WTC11 (cell line): ENCODE data around the gene PRAMEF11. TPM values are rescaled to one million over a fixed set of nuclear protein-coding genes. Genes with fewer than 3 reads are reported as not detected.
A peak's percentile ranks its signal among the peaks of the same experiment; 100 is the strongest.
"Not testable (repeated sequence)": the region's sequence is repeated elsewhere in the genome, so short reads cannot be mapped to it uniquely, and the experiment has no call there.

Source experiments
- ATAC-seq: fragments of 200-7000 bp; cut with Tn5 transposase; 2 replicates; pipeline ENCODE4 v1.10.0; 2021; ENCODE audit warnings: mild to moderate bottlenecking, moderate library complexity
- CTCF ChIA-PET: fragments of 300-600 bp; sonication (Branson Sonifier 250); formaldehyde crosslinking; loops from one replicate; lab custom pipeline; 2021; ENCODE audit warnings: antibody characterized with exemption; lab: Charles Lee
- POLR2A ChIA-PET: fragments of 350-600 bp; sonication (Branson Sonifier 250); formaldehyde crosslinking; loops from one replicate; lab custom pipeline; 2021; ENCODE audit warnings: antibody characterized with exemption; lab: Charles Lee
- DNase-seq: peaks from one replicate; pipeline ENCODE4 v3.0.0; 2021; ENCODE audit warnings: low spot score
- H3K27ac Mint-ChIP-seq: 2 replicates; pipeline ENCODE4 v1.8.0; 2021; ENCODE audit warnings: mixed read lengths
- H3K27me3 Mint-ChIP-seq: 2 replicates; pipeline ENCODE4 v1.8.0; 2021; ENCODE audit warnings: low read depth, mild to moderate bottlenecking, moderate library complexity, mixed read lengths
- H3K36me3 Mint-ChIP-seq: 2 replicates; pipeline ENCODE4 v1.8.0; 2021; ENCODE audit warnings: mixed read lengths
- H3K4me1 Mint-ChIP-seq: 2 replicates; pipeline ENCODE4 v1.8.0; 2022; ENCODE audit warnings: mixed read lengths
- H3K4me3 Mint-ChIP-seq: 2 replicates; pipeline ENCODE4 v1.8.0; 2021; ENCODE audit warnings: mild to moderate bottlenecking, moderate library complexity, mixed read lengths
- H3K9me3 Mint-ChIP-seq: 2 replicates; pipeline ENCODE4 v1.8.0; 2021; ENCODE audit warnings: mixed read lengths
- JAZF1 ChIP-seq: fragments of 250-450 bp; sonication (Bioruptor Pico); IDR thresholded peaks from 2 replicates; pipeline ENCODE4 v1.9.0; 2021; ENCODE audit warnings: moderate library complexity, mild to moderate bottlenecking, inconsistent platforms
- ZNF219 ChIP-seq: sonication (generic); formaldehyde crosslinking; IDR thresholded peaks from 2 replicates; pipeline ENCODE4 v1.8.0; 2023; ENCODE audit warnings: missing genetic modification reagents, mild to moderate bottlenecking, borderline replicate concordance
- total RNA-seq: library from RNA; stranded (reverse); gene quantifications from 3 replicates; pipeline ENCODE4 v1.2.3, GENCODE V29; 2021
- TF ChIP-seq, protein P1 (sequence below): sonication (generic); formaldehyde crosslinking; IDR thresholded peaks from 2 replicates; pipeline ENCODE4 v1.8.0; 2022; ENCODE audit warnings: missing genetic modification reagents
- TF ChIP-seq, protein P2 (sequence below): sonication (generic); formaldehyde crosslinking; IDR thresholded peaks from 2 replicates; pipeline ENCODE4 v1.8.1; 2022; ENCODE audit warnings: missing genetic modification reagents, borderline replicate concordance
- TF ChIP-seq, protein P3 (sequence below): sonication (generic); formaldehyde crosslinking; IDR thresholded peaks from 2 replicates; pipeline ENCODE4 v1.8.0; 2022; ENCODE audit warnings: mild to moderate bottlenecking, missing genetic modification reagents
- TF ChIP-seq, protein P4 (sequence below): fragments of 250-450 bp; sonication (Bioruptor Pico); IDR thresholded peaks from 2 replicates; pipeline ENCODE4 v1.9.0; 2021; ENCODE audit warnings: moderate library complexity, mild to moderate bottlenecking, inconsistent platforms, borderline replicate concordance
- TF ChIP-seq, protein P5 (sequence below): sonication (generic); formaldehyde crosslinking; IDR thresholded peaks from 2 replicates; pipeline ENCODE4 v1.8.0; 2023; ENCODE audit warnings: missing genetic modification reagents
- TF ChIP-seq, protein P6 (sequence below): fragments of 200-600 bp; IDR thresholded peaks from 2 replicates; pipeline ENCODE4 v1.8.0; 2022; ENCODE audit warnings: antibody characterized with exemption

The PRAMEF11 gene
- total RNA-seq, 1 experiment from 2014 or later: not detected

DNA sequence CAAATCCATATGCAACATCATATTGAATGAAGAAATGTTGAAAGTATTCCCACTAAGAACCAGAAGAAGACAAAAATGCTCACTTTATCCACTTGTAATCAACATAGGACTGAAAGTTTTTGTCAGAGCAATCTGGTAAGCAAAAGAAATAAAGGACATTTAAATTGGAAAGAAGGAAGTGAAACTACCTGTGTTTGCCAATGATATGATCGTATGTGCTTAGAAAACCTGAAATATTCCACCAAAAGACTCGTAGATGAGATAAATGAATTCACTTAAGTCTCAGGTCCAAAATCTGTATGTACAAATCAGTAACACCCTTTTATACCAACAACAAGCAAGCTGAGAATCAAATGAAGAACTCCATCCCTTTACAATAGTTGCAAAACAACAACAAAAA is 31.5 kb downstream of the PRAMEF11 start (continued):
- TF ChIP-seq, protein P1, sequence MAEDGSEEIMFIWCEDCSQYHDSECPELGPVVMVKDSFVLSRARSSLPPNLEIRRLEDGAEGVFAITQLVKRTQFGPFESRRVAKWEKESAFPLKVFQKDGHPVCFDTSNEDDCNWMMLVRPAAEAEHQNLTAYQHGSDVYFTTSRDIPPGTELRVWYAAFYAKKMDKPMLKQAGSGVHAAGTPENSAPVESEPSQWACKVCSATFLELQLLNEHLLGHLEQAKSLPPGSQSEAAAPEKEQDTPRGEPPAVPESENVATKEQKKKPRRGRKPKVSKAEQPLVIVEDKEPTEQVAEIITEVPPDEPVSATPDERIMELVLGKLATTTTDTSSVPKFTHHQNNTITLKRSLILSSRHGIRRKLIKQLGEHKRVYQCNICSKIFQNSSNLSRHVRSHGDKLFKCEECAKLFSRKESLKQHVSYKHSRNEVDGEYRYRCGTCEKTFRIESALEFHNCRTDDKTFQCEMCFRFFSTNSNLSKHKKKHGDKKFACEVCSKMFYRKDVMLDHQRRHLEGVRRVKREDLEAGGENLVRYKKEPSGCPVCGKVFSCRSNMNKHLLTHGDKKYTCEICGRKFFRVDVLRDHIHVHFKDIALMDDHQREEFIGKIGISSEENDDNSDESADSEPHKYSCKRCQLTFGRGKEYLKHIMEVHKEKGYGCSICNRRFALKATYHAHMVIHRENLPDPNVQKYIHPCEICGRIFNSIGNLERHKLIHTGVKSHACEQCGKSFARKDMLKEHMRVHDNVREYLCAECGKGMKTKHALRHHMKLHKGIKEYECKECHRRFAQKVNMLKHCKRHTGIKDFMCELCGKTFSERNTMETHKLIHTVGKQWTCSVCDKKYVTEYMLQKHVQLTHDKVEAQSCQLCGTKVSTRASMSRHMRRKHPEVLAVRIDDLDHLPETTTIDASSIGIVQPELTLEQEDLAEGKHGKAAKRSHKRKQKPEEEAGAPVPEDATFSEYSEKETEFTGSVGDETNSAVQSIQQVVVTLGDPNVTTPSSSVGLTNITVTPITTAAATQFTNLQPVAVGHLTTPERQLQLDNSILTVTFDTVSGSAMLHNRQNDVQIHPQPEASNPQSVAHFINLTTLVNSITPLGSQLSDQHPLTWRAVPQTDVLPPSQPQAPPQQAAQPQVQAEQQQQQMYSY (CRISPR knock-in tag): no peak
- TF ChIP-seq, protein P2, sequence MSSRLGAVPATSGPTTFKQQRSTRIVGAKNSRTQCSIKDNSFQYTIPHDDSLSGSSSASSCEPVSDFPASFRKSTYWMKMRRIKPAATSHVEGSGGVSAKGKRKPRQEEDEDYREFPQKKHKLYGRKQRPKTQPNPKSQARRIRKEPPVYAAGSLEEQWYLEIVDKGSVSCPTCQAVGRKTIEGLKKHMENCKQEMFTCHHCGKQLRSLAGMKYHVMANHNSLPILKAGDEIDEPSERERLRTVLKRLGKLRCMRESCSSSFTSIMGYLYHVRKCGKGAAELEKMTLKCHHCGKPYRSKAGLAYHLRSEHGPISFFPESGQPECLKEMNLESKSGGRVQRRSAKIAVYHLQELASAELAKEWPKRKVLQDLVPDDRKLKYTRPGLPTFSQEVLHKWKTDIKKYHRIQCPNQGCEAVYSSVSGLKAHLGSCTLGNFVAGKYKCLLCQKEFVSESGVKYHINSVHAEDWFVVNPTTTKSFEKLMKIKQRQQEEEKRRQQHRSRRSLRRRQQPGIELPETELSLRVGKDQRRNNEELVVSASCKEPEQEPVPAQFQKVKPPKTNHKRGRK: no peak

DNA sequence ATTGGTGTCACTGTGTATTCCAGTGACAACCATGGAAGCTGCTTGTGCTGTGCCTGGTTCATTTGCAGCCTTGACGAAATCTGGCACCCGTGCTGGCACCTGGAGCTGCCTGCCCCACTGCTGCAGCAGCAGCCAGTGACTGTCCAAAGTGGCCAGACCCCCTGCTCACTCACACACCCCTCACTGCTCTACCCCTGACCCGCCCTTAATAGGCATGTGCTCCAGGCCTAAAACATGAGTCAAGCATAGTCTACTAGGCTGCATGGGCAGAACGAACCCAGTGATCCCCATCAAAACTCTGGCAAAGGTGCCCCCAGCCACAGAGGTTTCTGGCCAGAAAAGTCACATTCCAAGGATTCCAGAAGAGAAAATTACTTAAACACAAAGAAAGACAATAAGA is 32.3 kb downstream of the PRAMEF11 start:
- H3K9me3 Mint-ChIP-seq: peaks cover 68% of the 10 kb centered on the region
- ChIA-PET POLR2A (no interaction called here), CTCF (no interaction called here)
- ATAC-seq (no peak), DNase-seq (no peak)
- TF ChIP-seq, protein P3, sequence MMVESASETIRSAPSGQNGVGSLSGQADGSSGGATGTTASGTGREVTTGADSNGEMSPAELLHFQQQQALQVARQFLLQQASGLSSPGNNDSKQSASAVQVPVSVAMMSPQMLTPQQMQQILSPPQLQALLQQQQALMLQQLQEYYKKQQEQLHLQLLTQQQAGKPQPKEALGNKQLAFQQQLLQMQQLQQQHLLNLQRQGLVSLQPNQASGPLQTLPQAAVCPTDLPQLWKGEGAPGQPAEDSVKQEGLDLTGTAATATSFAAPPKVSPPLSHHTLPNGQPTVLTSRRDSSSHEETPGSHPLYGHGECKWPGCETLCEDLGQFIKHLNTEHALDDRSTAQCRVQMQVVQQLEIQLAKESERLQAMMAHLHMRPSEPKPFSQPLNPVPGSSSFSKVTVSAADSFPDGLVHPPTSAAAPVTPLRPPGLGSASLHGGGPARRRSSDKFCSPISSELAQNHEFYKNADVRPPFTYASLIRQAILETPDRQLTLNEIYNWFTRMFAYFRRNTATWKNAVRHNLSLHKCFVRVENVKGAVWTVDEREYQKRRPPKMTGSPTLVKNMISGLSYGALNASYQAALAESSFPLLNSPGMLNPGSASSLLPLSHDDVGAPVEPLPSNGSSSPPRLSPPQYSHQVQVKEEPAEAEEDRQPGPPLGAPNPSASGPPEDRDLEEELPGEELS (CRISPR knock-in tag): no peak
- TF ChIP-seq, protein P4, sequence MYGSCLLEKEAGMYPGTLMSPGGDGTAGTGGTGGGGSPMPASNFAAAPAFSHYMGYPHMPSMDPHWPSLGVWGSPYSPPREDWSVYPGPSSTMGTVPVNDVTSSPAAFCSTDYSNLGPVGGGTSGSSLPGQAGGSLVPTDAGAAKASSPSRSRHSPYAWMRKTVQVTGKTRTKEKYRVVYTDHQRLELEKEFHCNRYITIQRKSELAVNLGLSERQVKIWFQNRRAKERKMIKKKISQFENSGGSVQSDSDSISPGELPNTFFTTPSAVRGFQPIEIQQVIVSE (CRISPR knock-in tag): no peak
- TF ChIP-seq, protein P5, sequence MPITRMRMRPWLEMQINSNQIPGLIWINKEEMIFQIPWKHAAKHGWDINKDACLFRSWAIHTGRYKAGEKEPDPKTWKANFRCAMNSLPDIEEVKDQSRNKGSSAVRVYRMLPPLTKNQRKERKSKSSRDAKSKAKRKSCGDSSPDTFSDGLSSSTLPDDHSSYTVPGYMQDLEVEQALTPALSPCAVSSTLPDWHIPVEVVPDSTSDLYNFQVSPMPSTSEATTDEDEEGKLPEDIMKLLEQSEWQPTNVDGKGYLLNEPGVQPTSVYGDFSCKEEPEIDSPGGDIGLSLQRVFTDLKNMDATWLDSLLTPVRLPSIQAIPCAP (CRISPR knock-in tag): no peak
- TF ChIP-seq JAZF1 (CRISPR knock-in tag) (no peak), ZNF219 (no peak)
- no peak overlapping the region for H3K27ac Mint-ChIP-seq
- H3K4me3 Mint-ChIP-seq: no peak overlapping the region
- peaks cover 19% of the 10 kb centered on the region for H3K36me3 Mint-ChIP-seq
- peaks cover 28% of the 10 kb centered on the region for H3K27me3 Mint-ChIP-seq
- no peaks in the 10 kb centered on the region for H3K4me1 Mint-ChIP-seq

DNA sequence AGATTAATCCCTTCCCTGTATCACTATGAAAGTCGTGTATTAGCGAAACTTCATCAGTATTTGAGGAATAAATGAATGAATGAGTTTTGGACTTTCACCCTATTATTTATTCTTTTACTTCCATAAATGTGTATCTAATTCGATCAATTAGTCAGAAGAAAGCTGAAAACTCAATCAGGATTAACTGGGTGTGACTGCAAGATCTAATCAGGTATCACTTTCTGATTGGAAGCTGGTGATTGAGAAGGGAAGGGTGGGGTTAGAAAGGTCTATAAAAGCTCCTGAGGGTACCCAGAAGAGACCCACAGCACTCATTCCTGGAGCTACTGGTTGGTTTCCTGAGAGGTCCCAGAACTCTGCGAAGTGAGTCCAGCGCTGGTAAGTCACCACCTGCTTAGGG is 40.1 kb downstream of the PRAMEF11 start, which contains the start of gene PRAMEF1:
Gene PRAMEF1 (plus strand): TSS at position 301 of the 400 bp plus-strand sequence. CDS start 1,831 bp downstream, outside the sequence.
- peaks cover 26% of the 10 kb centered on the region for H3K9me3 Mint-ChIP-seq
- DNase-seq, H3K4me1 Mint-ChIP-seq, H3K4me3 Mint-ChIP-seq, H3K27ac Mint-ChIP-seq, POLR2A ChIA-PET, ATAC-seq, H3K27me3 Mint-ChIP-seq, H3K36me3 Mint-ChIP-seq, CTCF ChIA-PET: not testable (repeated sequence)

DNA sequence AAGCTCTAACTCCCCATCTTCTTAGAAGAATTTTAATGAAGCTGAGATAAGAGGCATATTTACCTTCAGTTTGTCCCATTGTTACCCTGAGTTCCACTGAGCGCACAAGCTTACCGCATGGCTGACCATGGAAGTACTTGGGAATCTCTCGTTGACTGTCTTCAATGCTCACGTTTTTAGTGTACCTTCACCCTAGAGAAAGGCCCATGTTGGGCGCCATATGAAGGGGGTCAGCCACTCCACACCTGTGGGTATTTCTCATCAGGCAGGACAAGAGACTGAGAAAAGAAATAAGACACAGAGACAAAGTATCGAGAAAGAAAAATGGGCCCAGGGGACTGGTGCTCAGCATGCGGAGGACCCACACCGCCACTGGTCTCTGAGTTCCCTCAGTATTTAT is 46.5 kb downstream of the PRAMEF11 start:
- ATAC-seq, DNase-seq, H3K27me3 Mint-ChIP-seq, H3K4me3 Mint-ChIP-seq, H3K27ac Mint-ChIP-seq, CTCF ChIA-PET, POLR2A ChIA-PET: not testable (repeated sequence)
- H3K9me3 Mint-ChIP-seq: peaks cover 26% of the 10 kb centered on the region
- H3K4me1 Mint-ChIP-seq: peaks cover 13% of the 10 kb centered on the region
- peaks cover 15% of the 10 kb centered on the region for H3K36me3 Mint-ChIP-seq

DNA sequence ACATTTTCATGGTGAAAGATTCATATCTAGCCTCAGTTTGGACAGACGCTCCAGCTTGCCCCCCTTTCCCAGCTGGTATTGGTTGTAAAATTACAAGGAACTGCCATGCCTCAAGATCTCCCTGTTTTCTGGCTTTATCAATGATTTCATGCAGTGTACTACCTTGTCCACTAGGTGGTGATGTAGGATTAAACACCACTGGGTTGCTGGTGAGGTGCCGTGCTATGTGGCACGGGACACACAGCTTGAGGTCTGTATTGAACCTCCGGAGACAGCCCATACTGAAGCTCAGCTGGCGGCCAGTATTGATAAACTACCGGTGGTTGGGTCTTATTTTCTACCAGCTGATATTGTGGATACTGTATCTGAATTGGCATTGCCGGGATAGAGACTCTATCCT is 47.4 kb downstream of the PRAMEF11 start:
- CTCF ChIA-PET: not testable (repeated sequence)
- H3K4me1 Mint-ChIP-seq: peaks cover 13% of the 10 kb centered on the region
- TF ChIP-seq, protein P6, sequence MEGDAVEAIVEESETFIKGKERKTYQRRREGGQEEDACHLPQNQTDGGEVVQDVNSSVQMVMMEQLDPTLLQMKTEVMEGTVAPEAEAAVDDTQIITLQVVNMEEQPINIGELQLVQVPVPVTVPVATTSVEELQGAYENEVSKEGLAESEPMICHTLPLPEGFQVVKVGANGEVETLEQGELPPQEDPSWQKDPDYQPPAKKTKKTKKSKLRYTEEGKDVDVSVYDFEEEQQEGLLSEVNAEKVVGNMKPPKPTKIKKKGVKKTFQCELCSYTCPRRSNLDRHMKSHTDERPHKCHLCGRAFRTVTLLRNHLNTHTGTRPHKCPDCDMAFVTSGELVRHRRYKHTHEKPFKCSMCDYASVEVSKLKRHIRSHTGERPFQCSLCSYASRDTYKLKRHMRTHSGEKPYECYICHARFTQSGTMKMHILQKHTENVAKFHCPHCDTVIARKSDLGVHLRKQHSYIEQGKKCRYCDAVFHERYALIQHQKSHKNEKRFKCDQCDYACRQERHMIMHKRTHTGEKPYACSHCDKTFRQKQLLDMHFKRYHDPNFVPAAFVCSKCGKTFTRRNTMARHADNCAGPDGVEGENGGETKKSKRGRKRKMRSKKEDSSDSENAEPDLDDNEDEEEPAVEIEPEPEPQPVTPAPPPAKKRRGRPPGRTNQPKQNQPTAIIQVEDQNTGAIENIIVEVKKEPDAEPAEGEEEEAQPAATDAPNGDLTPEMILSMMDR: peak; percentile 37; the same call in 1 of the 2 replicates
- TF ChIP-seq, all 79 proteins: peak for 1; not testable (repeated sequence) for 78
- H3K4me3 Mint-ChIP-seq, DNase-seq, H3K27ac Mint-ChIP-seq, POLR2A ChIA-PET: not testable (repeated sequence)
- peaks cover 15% of the 10 kb centered on the region for H3K36me3 Mint-ChIP-seq
- H3K9me3 Mint-ChIP-seq: peaks cover 26% of the 10 kb centered on the region
- H3K27me3 Mint-ChIP-seq: peaks cover 12% of the 10 kb centered on the region
- ATAC-seq: peak; percentile 46; the same call in 1 of the 2 replicates

DNA sequence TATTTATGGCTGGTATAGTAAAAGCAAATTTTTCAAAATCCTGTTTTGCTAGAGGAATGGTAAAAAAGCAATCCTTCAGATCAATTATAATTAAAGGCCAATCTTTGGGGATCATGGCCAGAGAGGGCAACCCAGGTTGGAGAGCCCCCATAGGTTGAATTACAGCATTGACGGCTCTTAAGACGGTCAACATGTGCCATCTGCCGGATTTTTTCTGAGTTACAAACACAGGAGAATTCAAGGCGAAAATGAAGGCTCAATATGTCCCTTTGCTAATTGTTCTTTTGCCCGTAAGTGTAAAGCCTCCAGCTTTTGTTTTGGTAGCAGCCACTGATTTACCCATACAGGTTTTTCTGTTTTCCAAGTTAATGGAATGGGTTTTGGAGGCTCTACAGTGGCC is 49.7 kb downstream of the PRAMEF11 start:
- POLR2A ChIA-PET, CTCF ChIA-PET, H3K27ac Mint-ChIP-seq, H3K4me3 Mint-ChIP-seq, ATAC-seq, DNase-seq: not testable (repeated sequence)
- peaks cover 12% of the 10 kb centered on the region for H3K27me3 Mint-ChIP-seq
- H3K36me3 Mint-ChIP-seq: peaks cover 14% of the 10 kb centered on the region
- H3K9me3 Mint-ChIP-seq: peaks cover 19% of the 10 kb centered on the region
- H3K4me1 Mint-ChIP-seq: peaks cover 13% of the 10 kb centered on the region
